ENCODE results near the gene TMEM9. TPM values are rescaled to one million over a fixed set of nuclear protein-coding genes. Genes with fewer than 3 reads are reported as not detected.

TMEM9 gene
- total RNA-seq, 2 donors from 2014 or later: 131 to 164 TPM

DNA sequence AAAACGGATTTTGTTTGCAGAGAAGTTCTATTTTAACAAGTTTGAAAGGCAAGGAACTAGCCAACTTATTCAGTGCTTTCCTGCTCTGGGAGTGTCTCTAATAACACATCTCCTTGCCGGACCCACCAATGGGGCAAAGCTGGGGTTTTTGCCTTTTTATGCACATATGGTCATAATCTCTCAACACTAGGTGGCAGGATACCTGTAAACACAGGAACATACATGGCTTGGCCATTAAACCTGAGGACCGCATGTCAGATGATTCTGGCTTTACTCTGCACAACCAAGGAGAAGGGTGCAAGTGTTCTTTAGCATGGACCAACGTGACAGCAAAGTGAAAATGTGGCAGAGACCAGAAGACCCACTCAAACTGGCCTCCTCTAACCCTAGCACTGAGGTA lies 4.9 kb downstream of the TMEM9 start:
- no peaks in the 10 kb centered on the region for H3K9me3 ChIP-seq
- intact Hi-C loops (cut with DNase I): no loop called here
- H3K36me3 ChIP-seq: peaks cover 2 to 24% of the 10 kb centered on the region in 2 donors
- TF ChIP-seq, protein P1, sequence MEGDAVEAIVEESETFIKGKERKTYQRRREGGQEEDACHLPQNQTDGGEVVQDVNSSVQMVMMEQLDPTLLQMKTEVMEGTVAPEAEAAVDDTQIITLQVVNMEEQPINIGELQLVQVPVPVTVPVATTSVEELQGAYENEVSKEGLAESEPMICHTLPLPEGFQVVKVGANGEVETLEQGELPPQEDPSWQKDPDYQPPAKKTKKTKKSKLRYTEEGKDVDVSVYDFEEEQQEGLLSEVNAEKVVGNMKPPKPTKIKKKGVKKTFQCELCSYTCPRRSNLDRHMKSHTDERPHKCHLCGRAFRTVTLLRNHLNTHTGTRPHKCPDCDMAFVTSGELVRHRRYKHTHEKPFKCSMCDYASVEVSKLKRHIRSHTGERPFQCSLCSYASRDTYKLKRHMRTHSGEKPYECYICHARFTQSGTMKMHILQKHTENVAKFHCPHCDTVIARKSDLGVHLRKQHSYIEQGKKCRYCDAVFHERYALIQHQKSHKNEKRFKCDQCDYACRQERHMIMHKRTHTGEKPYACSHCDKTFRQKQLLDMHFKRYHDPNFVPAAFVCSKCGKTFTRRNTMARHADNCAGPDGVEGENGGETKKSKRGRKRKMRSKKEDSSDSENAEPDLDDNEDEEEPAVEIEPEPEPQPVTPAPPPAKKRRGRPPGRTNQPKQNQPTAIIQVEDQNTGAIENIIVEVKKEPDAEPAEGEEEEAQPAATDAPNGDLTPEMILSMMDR (IDR thresholded peaks at IDR 0.05): peak in 3 of 4 experiments; percentile 47 to 49 (median 47)
- no peak for TF ChIP-seq POLR2AphosphoS5 (IDR thresholded peaks at IDR 0.05)
- H3K4me1 ChIP-seq (replicated peaks): no peaks in the 10 kb centered on the region
- DNase-seq (ENCODE audit: low spot score): no peak
- 62% methylated on average over 4 of the region's 4 CpGs for WGBS
- H3K27me3 ChIP-seq (replicated peaks; ENCODE audit: insufficient read depth): no peaks in the 10 kb centered on the region
- H3K4me3 ChIP-seq: no peak overlapping the region
- H3K27ac ChIP-seq: no peak overlapping the region

DNA sequence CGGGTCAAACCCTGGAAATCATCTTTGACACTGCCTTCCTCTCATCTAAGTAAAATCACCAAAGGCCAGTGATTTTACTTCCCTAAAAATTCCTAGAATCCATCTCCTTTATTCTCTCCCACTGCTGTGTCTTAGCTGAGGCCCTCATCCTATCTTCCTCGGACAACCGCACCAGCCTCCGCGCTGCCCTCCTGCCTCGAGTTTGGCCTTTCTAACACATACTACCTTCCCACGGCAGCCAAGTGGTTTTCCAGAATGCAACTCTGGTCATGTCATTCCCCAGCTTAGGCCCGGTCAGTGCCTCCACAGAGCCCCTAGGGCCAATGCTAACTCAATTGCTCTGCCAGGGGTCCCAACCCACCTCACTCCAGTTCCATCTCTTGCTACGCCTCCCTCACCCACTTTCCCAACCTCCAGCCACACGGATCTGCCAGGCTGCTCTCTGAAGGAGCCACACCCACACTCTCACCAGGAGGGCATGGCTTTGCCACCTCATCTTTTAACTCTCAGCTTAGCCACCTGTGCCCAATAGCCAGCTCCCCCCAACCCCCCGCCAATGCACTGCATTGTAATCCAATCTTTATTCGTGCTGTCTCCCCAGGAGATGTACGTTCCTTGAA lies 6.8 kb downstream of the TMEM9 start:
- 84% methylated on average over 12 of the region's 13 CpGs for WGBS
- Histone ChIP-seq H3K9me3 (no peaks in the 10 kb centered on the region), H3K27ac (no peak overlapping the region), H3K36me3 (peaks cover 2 to 36% of the 10 kb centered on the region in 2 donors), H3K27me3 (replicated peaks; ENCODE audit: insufficient read depth) (no peaks in the 10 kb centered on the region), H3K4me1 (replicated peaks) (no peaks in the 10 kb centered on the region), H3K4me3 (no peak overlapping the region)
- DNase-seq (ENCODE audit: low spot score): no peak
- intact Hi-C loops (cut with DNase I): no loop called here
- TF ChIP-seq POLR2A (IDR thresholded peaks at IDR 0.05): no peak
- TF ChIP-seq POLR2AphosphoS5 (IDR thresholded peaks at IDR 0.05): no peak
- TF ChIP-seq, protein P1 (IDR thresholded peaks at IDR 0.05): no peak

DNA sequence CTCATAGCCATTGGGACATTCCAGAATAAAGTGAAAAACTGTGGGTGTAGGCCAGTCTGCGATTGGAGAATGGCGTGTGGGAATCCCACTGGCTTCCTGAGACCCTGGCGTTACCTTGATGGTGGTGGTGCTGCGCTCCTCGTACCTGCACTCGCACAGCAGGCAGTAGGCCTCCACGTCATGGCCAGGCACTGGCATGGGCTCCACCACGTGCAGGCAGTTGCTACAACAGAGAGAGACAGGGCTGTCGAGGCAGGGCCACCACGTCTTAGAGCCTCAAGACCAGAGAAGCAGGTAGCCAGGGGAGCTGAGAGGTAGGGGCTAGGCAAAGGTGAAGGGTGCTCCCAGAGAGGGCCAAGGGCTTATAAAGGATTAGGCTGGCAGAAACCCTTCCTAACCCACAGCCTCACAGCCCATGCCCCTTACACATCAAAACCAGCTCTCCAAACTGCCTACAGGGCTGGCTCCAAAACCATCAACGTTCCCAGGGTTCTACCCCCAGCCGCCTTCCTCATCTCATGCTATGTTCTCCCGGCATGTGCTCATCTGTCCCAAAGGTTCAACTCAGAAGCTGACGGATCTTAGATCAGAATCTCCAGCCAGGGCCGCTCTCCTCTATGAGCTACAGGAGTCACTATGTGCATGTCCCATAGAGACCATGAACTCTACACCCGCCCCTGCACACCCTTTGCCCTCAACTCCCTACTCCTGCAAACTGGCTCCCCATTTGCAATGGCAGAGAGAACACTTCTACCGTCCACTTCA lies 7.5 kb downstream of the TMEM9 start:
- no peaks in the 10 kb centered on the region for H3K27me3 ChIP-seq (replicated peaks; ENCODE audit: insufficient read depth)
- DNase-seq (ENCODE audit: low spot score): no peak
- H3K9me3 ChIP-seq: no peaks in the 10 kb centered on the region
- TF ChIP-seq POLR2A (IDR thresholded peaks at IDR 0.05) (no peak), POLR2AphosphoS5 (IDR thresholded peaks at IDR 0.05) (no peak)
- TF ChIP-seq, protein P1 (IDR thresholded peaks at IDR 0.05): no peak
- no peaks in the 10 kb centered on the region for H3K4me1 ChIP-seq (replicated peaks)
- H3K36me3 ChIP-seq: peaks cover 2 to 36% of the 10 kb centered on the region in 2 donors
- WGBS: 95% methylated on average over 16 of the region's 17 CpGs
- H3K4me3 ChIP-seq: no peak overlapping the region
- intact Hi-C loops (cut with DNase I): no loop called here
- H3K27ac ChIP-seq: no peak overlapping the region

DNA sequence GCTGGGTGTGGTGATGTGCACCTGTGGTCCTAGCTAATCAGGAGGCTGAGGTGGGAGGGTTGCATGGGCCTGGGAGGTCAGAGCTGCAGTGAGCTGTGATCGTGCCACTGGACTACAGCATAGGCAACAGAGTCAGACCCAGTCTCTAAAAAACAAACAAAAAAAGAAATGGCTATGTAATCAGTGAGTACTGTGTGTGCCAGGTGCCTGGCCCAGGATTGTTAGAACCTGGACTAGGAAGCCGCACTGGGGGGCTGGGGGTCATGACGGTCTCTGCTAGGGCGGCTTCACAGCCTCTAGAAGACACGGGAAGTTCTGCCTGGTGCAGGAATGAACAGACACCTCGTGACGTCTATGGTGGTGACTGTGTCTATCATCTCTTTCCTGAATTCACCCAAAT lies 8.5 kb downstream of the TMEM9 start:
- H3K9me3 ChIP-seq: no peaks in the 10 kb centered on the region
- intact Hi-C loops (cut with DNase I): no loop called here
- no peak overlapping the region for H3K27ac ChIP-seq
- no peaks in the 10 kb centered on the region for H3K4me1 ChIP-seq (replicated peaks)
- TF ChIP-seq, protein P1 (IDR thresholded peaks at IDR 0.05): no peak
- TF ChIP-seq POLR2AphosphoS5 (IDR thresholded peaks at IDR 0.05): no peak
- no peak for TF ChIP-seq POLR2A (IDR thresholded peaks at IDR 0.05)
- DNase-seq (ENCODE audit: low spot score): no peak
- no peak overlapping the region for H3K4me3 ChIP-seq
- 88% methylated on average over 7 of the region's 7 CpGs for WGBS
- H3K36me3 ChIP-seq: peaks cover 2 to 30% of the 10 kb centered on the region in 2 donors
- no peaks in the 10 kb centered on the region for H3K27me3 ChIP-seq (replicated peaks; ENCODE audit: insufficient read depth)

DNA sequence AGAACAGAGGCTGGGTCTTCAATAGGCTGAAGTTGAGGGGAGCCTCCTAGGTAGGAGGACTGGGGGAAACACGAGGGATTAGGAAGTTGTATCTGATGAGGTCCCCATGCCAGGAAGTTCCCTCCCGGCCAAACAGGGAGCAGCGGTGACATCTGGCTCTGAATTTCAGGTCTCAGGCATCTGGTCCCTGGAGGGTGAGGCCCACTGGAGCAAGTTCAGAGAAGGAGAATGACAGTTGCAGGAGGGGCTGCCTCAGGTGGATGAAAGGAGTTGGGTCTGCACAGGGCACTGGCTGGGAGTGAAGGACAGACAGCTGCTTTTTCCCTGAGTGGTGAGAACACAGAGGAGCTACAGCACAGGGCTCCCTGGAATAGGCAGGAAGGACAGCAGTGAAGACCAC lies 9.1 kb downstream of the TMEM9 start:
- intact Hi-C loops (cut with DNase I): no loop called here
- Histone ChIP-seq H3K9me3 (no peaks in the 10 kb centered on the region), H3K4me3 (no peak overlapping the region), H3K4me1 (replicated peaks) (no peaks in the 10 kb centered on the region), H3K27ac (no peak overlapping the region), H3K36me3 (peaks cover 2 to 30% of the 10 kb centered on the region in 2 donors), H3K27me3 (replicated peaks; ENCODE audit: insufficient read depth) (no peaks in the 10 kb centered on the region)
- 82% methylated on average over 3 of the region's 3 CpGs for WGBS
- DNase-seq (ENCODE audit: low spot score): no peak
- TF ChIP-seq, protein P1 (IDR thresholded peaks at IDR 0.05): no peak
- TF ChIP-seq POLR2A (IDR thresholded peaks at IDR 0.05) (no peak), POLR2AphosphoS5 (IDR thresholded peaks at IDR 0.05) (no peak)
